ENCODE results near the gene RNF208. TPM values are rescaled to one million over a fixed set of nuclear protein-coding genes. Genes with fewer than 3 reads are reported as not detected.
A peak's percentile ranks its signal among the peaks of the same experiment; 100 is the strongest.

RNF208 gene
- polyA plus RNA-seq, 2 of the 4 experiments (the other 2 are of a cell fraction) = 0.06 to 1.7 TPM

- peak; percentile 66 to 82 for ATAC-seq
- no peaks in the 10 kb centered on the region for H3K9me3 ChIP-seq
- TF ChIP-seq JUN (IDR thresholded peaks at IDR 0.05) (peak; percentile 82 to 91), CBX2 (IDR thresholded peaks at IDR 0.05; ENCODE audit: borderline replicate concordance, low read depth) (no peak), GATA3 (IDR thresholded peaks at IDR 0.05; ENCODE audit: borderline replicate concordance) (peak; percentile 60; the same call in 1 of the 2 replicates), SMC3 (IDR thresholded peaks at IDR 0.05) (peak; percentile 38; the same call in 2 of the 3 replicates), USF2 (IDR thresholded peaks at IDR 0.05) (peak; percentile 48; the same call in 1 of the 2 replicates), CHD2 (IDR thresholded peaks at IDR 0.05; ENCODE audit: low read length, partially characterized antibody) (no peak), FOSL2 (IDR thresholded peaks at IDR 0.05) (no peak), FOSL2 (CRISPR knock-in tag; IDR thresholded peaks at IDR 0.05) (peak; percentile 85), MAX (IDR thresholded peaks at IDR 0.05) (peak; percentile 92), RAD21 (conservative IDR thresholded peaks at IDR 0.05 in 1 of 2, IDR thresholded peaks at IDR 0.05 in 1 of 2) (peak; percentile 31 to 49; a peak in 3 of 5 replicates), HMGXB4 (CRISPR knock-in tag; IDR thresholded peaks at IDR 0.05; ENCODE audit: borderline replicate concordance) (no peak), BCL3 (IDR thresholded peaks at IDR 0.05) (peak; percentile 82; the same call in 2 of the 3 replicates), MAFK (IDR thresholded peaks at IDR 0.05; ENCODE audit: partially characterized antibody) (peak; percentile 29), PHF8 (IDR thresholded peaks at IDR 0.05; ENCODE audit: borderline replicate concordance, low read depth) (peak; percentile 59), BHLHE40 (IDR thresholded peaks at IDR 0.05; ENCODE audit: low read depth, low read length) (peak; percentile 81), POLR2A (IDR thresholded peaks at IDR 0.05; ENCODE audit: low read length) (peak; percentile 65), MYC (IDR thresholded peaks at IDR 0.05; ENCODE audit: borderline replicate concordance, low read length) (no peak), RFX5 (IDR thresholded peaks at IDR 0.05) (peak; percentile 69; the same call in 1 of the 2 replicates), TFCP2L1 (CRISPR knock-in tag; IDR thresholded peaks at IDR 0.05) (peak; percentile 26; the same call in 1 of the 2 replicates), CTCF (IDR thresholded peaks at IDR 0.05) (peak; percentile 39)
- FAIRE-seq = peak; percentile 39
- 2% methylated on average over 28 of the region's 98 CpGs for WGBS (ENCODE audit: missing lambda C conversion rate)
- peaks cover 23% of the 10 kb centered on the region for H3K4me1 ChIP-seq
- peak within 1 kb of the TSS; percentile 99 for H3K4me2 ChIP-seq
- peak; percentile 69 to 96 for DNase-seq (ENCODE audit: low read depth in 1 of 2, low spot score in 1 of 2)
- peak within 1 kb of the TSS; percentile 92 for H3K4me3 ChIP-seq
- peak within 1 kb of the TSS; percentile 97 for H3K27ac ChIP-seq
- ChIA-PET POLR2A (interaction anchor here (0.6 to 3.4 kb wide), 18 partner anchors 10 to 225 kb away, joined by 3 to 38 read pairs (median 5); partner anchors contain the start of genes CYSRT1, NDOR1, RNF208 and RNF224), CTCF (interaction anchor here (0.7 to 11.5 kb wide), 23 partner anchors 10 to 159 kb away, joined by 3 to 156 read pairs (median 5); partner anchors contain the start of genes CYSRT1, GRIN1, LRRC26 and RNF208)
Observed at GRCh38 chr9:137188490-137189296, 33.3 kb downstream of the RNF208 start, which contains the start of the genes ANAPC2 and SSNA1. Gene ANAPC2 (minus strand): TSS chr9:137188560. CDS start chr9:137188532, 28 bp downstream. Gene SSNA1 (plus strand): TSS chr9:137188676. CDS start chr9:137188727, 51 bp downstream.
